ENCODE results near the gene FAM156A. TPM values are rescaled to one million over a fixed set of nuclear protein-coding genes. Genes with fewer than 3 reads are reported as not detected.

FAM156A gene
- total and polyA plus RNA-seq, 2 experiments from 2014 or later, result 5.2 to 16.3 TPM

GRCh38 chrX:52988985-52989917 is 30.9 kb upstream of the FAM156A start:
- H3K9me2 ChIP-seq (ENCODE audit: insufficient read depth), result no peaks in the 10 kb centered on the region
- no peak overlapping the region for H3K4me3 ChIP-seq
- DNase-seq (ENCODE audit: low spot score), result no peak
- H3K4me1 ChIP-seq (ENCODE audit: insufficient read depth), result no peaks in the 10 kb centered on the region
- ATAC-seq, result no peak
- Mint-ChIP-seq H3K4me1 (peaks cover 4% of the 10 kb centered on the region), H3K4me3 (no peak overlapping the region), H3K36me3 (ENCODE audit: low read depth) (no peaks in the 10 kb centered on the region), H3K27ac (no peak overlapping the region), H3K9me3 (no peaks in the 10 kb centered on the region), H3K27me3 (ENCODE audit: insufficient read depth, low read depth, poor library complexity) (peaks cover 5% of the 10 kb centered on the region)
- no peaks in the 10 kb centered on the region for H3K27me3 ChIP-seq (ENCODE audit: insufficient read depth)
- no peak overlapping the region for H3K4me2 ChIP-seq
- no peaks in the 10 kb centered on the region for H3K36me3 ChIP-seq (ENCODE audit: insufficient read depth)
- H3K79me2 ChIP-seq (replicated peaks; ENCODE audit: insufficient read depth), result peaks cover 5% of the 10 kb centered on the region
- H3K27ac ChIP-seq (ENCODE audit: low read depth), result no peak overlapping the region
- TF ChIP-seq ZNF114 (CRISPR knock-in tag; IDR thresholded peaks at IDR 0.05), result no peak
- no peak for TF ChIP-seq EZH2 (IDR thresholded peaks at IDR 0.05; ENCODE audit: low read depth, unreplicated experiment)
- TF ChIP-seq JUNB (IDR thresholded peaks at IDR 0.05; ENCODE audit: unreplicated experiment), result no peak
- no peak for TF ChIP-seq POLR2AphosphoS5 (IDR thresholded peaks at IDR 0.05; ENCODE audit: low read depth)
- no peak for TF ChIP-seq ZNF331 (CRISPR knock-in tag; IDR thresholded peaks at IDR 0.05; ENCODE audit: low read depth)
- TF ChIP-seq EZH2phosphoT487 (IDR thresholded peaks at IDR 0.05; ENCODE audit: unreplicated experiment), result no peak
- no peak for TF ChIP-seq ETS1 (IDR thresholded peaks at IDR 0.05)
- TF ChIP-seq CREB1 (CRISPR knock-in tag; IDR thresholded peaks at IDR 0.05; ENCODE audit: low read depth), result no peak
- TF ChIP-seq, protein P1, sequence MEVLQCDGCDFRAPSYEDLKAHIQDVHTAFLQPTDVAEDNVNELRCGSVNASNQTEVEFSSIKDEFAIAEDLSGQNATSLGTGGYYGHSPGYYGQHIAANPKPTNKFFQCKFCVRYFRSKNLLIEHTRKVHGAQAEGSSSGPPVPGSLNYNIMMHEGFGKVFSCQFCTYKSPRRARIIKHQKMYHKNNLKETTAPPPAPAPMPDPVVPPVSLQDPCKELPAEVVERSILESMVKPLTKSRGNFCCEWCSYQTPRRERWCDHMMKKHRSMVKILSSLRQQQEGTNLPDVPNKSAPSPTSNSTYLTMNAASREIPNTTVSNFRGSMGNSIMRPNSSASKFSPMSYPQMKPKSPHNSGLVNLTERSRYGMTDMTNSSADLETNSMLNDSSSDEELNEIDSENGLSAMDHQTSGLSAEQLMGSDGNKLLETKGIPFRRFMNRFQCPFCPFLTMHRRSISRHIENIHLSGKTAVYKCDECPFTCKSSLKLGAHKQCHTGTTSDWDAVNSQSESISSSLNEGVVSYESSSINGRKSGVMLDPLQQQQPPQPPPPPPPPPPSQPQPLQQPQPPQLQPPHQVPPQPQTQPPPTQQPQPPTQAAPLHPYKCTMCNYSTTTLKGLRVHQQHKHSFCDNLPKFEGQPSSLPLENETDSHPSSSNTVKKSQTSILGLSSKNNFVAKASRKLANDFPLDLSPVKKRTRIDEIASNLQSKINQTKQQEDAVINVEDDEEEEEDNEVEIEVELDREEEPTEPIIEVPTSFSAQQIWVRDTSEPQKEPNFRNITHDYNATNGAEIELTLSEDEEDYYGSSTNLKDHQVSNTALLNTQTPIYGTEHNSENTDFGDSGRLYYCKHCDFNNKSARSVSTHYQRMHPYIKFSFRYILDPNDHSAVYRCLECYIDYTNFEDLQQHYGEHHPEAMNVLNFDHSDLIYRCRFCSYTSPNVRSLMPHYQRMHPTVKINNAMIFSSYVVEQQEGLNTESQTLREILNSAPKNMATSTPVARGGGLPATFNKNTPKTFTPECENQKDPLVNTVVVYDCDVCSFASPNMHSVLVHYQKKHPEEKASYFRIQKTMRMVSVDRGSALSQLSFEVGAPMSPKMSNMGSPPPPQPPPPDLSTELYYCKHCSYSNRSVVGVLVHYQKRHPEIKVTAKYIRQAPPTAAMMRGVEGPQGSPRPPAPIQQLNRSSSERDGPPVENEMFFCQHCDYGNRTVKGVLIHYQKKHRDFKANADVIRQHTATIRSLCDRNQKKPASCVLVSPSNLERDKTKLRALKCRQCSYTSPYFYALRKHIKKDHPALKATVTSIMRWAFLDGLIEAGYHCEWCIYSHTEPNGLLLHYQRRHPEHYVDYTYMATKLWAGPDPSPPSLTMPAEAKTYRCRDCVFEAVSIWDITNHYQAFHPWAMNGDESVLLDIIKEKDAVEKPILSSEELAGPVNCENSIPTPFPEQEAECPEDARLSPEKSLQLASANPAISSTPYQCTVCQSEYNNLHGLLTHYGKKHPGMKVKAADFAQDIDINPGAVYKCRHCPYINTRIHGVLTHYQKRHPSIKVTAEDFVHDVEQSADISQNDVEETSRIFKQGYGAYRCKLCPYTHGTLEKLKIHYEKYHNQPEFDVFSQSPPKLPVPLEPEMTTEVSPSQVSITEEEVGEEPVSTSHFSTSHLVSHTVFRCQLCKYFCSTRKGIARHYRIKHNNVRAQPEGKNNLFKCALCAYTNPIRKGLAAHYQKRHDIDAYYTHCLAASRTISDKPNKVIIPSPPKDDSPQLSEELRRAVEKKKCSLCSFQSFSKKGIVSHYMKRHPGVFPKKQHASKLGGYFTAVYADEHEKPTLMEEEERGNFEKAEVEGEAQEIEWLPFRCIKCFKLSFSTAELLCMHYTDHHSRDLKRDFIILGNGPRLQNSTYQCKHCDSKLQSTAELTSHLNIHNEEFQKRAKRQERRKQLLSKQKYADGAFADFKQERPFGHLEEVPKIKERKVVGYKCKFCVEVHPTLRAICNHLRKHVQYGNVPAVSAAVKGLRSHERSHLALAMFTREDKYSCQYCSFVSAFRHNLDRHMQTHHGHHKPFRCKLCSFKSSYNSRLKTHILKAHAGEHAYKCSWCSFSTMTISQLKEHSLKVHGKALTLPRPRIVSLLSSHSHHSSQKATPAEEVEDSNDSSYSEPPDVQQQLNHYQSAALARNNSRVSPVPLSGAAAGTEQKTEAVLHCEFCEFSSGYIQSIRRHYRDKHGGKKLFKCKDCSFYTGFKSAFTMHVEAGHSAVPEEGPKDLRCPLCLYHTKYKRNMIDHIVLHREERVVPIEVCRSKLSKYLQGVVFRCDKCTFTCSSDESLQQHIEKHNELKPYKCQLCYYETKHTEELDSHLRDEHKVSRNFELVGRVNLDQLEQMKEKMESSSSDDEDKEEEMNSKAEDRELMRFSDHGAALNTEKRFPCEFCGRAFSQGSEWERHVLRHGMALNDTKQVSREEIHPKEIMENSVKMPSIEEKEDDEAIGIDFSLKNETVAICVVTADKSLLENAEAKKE (CRISPR knock-in tag; IDR thresholded peaks at IDR 0.05), result no peak
- TF ChIP-seq, protein P2, sequence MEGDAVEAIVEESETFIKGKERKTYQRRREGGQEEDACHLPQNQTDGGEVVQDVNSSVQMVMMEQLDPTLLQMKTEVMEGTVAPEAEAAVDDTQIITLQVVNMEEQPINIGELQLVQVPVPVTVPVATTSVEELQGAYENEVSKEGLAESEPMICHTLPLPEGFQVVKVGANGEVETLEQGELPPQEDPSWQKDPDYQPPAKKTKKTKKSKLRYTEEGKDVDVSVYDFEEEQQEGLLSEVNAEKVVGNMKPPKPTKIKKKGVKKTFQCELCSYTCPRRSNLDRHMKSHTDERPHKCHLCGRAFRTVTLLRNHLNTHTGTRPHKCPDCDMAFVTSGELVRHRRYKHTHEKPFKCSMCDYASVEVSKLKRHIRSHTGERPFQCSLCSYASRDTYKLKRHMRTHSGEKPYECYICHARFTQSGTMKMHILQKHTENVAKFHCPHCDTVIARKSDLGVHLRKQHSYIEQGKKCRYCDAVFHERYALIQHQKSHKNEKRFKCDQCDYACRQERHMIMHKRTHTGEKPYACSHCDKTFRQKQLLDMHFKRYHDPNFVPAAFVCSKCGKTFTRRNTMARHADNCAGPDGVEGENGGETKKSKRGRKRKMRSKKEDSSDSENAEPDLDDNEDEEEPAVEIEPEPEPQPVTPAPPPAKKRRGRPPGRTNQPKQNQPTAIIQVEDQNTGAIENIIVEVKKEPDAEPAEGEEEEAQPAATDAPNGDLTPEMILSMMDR (conservative IDR thresholded peaks at IDR 0.05; ENCODE audit: low read depth in 2 of 2), result no peak
- no peak for TF ChIP-seq NANOG (IDR thresholded peaks at IDR 0.05; ENCODE audit: borderline replicate concordance)
- TF ChIP-seq, protein P3, sequence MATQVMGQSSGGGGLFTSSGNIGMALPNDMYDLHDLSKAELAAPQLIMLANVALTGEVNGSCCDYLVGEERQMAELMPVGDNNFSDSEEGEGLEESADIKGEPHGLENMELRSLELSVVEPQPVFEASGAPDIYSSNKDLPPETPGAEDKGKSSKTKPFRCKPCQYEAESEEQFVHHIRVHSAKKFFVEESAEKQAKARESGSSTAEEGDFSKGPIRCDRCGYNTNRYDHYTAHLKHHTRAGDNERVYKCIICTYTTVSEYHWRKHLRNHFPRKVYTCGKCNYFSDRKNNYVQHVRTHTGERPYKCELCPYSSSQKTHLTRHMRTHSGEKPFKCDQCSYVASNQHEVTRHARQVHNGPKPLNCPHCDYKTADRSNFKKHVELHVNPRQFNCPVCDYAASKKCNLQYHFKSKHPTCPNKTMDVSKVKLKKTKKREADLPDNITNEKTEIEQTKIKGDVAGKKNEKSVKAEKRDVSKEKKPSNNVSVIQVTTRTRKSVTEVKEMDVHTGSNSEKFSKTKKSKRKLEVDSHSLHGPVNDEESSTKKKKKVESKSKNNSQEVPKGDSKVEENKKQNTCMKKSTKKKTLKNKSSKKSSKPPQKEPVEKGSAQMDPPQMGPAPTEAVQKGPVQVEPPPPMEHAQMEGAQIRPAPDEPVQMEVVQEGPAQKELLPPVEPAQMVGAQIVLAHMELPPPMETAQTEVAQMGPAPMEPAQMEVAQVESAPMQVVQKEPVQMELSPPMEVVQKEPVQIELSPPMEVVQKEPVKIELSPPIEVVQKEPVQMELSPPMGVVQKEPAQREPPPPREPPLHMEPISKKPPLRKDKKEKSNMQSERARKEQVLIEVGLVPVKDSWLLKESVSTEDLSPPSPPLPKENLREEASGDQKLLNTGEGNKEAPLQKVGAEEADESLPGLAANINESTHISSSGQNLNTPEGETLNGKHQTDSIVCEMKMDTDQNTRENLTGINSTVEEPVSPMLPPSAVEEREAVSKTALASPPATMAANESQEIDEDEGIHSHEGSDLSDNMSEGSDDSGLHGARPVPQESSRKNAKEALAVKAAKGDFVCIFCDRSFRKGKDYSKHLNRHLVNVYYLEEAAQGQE (IDR thresholded peaks at IDR 0.05; ENCODE audit: unreplicated experiment), result no peak
- no peak for TF ChIP-seq STAT1 (IDR thresholded peaks at IDR 0.05; ENCODE audit: unreplicated experiment)
- no peaks in the 10 kb centered on the region for H4K20me1 ChIP-seq (replicated peaks; ENCODE audit: insufficient read depth)
- no peaks in the 10 kb centered on the region for H3F3A ChIP-seq (replicated peaks; ENCODE audit: low read depth)
- H2AFZ ChIP-seq, result no peak overlapping the region

Measured in GM23338 (cell line).